ENCODE measurements around the gene MAML3. TPM values are rescaled to one million over a fixed set of nuclear protein-coding genes. Genes with fewer than 3 reads are reported as not detected.

MAML3 gene
- total RNA-seq, 1 donor from 2014 or later = 8.1 TPM

DNA sequence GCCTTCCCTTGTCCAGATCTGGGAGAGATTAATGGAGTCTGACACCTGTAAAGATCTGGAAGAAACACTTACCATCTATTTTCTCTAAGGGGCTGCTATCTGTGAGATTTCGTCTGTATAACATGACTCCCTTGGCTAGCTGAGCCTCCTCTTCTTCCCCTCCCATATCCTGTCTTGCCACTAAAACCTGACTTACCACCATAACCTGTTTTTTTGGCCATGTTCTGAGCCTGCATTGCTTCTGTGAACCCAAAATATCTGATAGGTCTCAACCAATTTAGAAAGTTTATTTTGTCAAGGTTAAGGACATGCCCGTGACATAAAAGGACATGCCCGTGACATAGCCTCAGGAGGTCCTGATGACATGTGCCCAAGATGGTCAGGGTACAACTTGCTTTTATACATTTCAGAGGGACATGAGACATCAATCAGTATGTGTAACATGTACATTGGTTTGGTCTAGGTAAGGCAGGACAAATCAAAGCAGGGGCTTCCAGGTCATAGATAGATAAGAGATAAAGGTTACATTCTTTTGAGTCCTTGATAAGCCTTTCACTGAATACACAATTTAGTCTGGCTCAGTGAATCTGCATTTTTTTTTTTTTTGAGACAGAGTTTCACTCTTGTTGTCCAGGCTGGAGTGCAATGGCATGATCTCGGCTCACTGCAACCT, 476.9 kb downstream of the MAML3 start:
- no peaks in the 10 kb centered on the region for H4K20me1 ChIP-seq (ENCODE audit: insufficient read depth, low read length)
- no peak overlapping the region for H3K4me2 ChIP-seq (ENCODE audit: low read length)
- Mint-ChIP-seq H3K27ac (ENCODE audit: unreplicated experiment) (no peak overlapping the region), H3K9me3 (ENCODE audit: unreplicated experiment) (peaks cover 5% of the 10 kb centered on the region), H3K4me1 (ENCODE audit: low read depth, unreplicated experiment) (no peaks in the 10 kb centered on the region), H3K36me3 (ENCODE audit: low read depth, unreplicated experiment) (peaks cover 9% of the 10 kb centered on the region), H3K4me3 (ENCODE audit: unreplicated experiment) (no peak overlapping the region), H3K27me3 (ENCODE audit: low read depth, unreplicated experiment) (no peaks in the 10 kb centered on the region)
- FAIRE-seq = no peak
- no peak overlapping the region for H3K9ac ChIP-seq (ENCODE audit: low read length)
- H3K9me3 ChIP-seq (ENCODE audit: insufficient read depth, low read depth, low read length) = no peaks in the 10 kb centered on the region
- no peaks in the 10 kb centered on the region for H3K4me1 ChIP-seq (ENCODE audit: insufficient read depth, low read length)
- no peak overlapping the region for H2AFZ ChIP-seq (ENCODE audit: low read depth, low read length)
- H3K79me2 ChIP-seq (ENCODE audit: insufficient read depth, low read length) = no peaks in the 10 kb centered on the region
- no peaks in the 10 kb centered on the region for H3K27me3 ChIP-seq (ENCODE audit: insufficient read depth, low read length)
- H3K36me3 ChIP-seq (ENCODE audit: insufficient read depth, low read length) = no peaks in the 10 kb centered on the region
- H3K4me3 ChIP-seq (ENCODE audit: insufficient read depth, low read depth, low read length) = no peak overlapping the region
- TF ChIP-seq EZH2 (IDR thresholded peaks at IDR 0.05; ENCODE audit: insufficient read depth, low read length) = no peak
- TF ChIP-seq, protein P1, sequence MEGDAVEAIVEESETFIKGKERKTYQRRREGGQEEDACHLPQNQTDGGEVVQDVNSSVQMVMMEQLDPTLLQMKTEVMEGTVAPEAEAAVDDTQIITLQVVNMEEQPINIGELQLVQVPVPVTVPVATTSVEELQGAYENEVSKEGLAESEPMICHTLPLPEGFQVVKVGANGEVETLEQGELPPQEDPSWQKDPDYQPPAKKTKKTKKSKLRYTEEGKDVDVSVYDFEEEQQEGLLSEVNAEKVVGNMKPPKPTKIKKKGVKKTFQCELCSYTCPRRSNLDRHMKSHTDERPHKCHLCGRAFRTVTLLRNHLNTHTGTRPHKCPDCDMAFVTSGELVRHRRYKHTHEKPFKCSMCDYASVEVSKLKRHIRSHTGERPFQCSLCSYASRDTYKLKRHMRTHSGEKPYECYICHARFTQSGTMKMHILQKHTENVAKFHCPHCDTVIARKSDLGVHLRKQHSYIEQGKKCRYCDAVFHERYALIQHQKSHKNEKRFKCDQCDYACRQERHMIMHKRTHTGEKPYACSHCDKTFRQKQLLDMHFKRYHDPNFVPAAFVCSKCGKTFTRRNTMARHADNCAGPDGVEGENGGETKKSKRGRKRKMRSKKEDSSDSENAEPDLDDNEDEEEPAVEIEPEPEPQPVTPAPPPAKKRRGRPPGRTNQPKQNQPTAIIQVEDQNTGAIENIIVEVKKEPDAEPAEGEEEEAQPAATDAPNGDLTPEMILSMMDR (IDR thresholded peaks at IDR 0.05; ENCODE audit: insufficient read depth, low read depth, low read length) = no peak
- no peak overlapping the region for H3K27ac ChIP-seq (ENCODE audit: low read depth, low read length)
- no peak for DNase-seq (ENCODE audit: low read depth)

DNA sequence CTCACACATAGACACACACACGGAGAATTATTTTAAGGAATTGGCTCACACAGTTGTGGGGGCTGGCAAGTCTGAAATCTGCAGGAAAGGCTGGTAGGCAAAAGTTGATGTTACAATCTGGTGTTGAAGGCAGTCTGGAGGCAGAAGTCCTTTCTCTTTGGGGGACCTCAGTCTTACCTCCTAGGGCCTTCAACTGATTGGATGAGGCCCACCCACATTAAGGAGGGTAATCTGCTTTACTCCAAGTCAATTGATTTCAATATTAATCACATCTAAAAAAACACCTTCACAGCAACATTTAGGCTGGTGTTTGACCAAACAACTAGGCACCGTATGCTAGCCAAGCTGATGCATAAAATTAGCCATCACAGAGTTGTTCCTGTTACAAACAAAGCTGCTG, 477.6 kb downstream of the MAML3 start:
- Mint-ChIP-seq H3K4me3 (ENCODE audit: unreplicated experiment) (no peak overlapping the region), H3K27ac (ENCODE audit: unreplicated experiment) (no peak overlapping the region), H3K9me3 (ENCODE audit: unreplicated experiment) (peaks cover 5% of the 10 kb centered on the region), H3K4me1 (ENCODE audit: low read depth, unreplicated experiment) (no peaks in the 10 kb centered on the region), H3K36me3 (ENCODE audit: low read depth, unreplicated experiment) (peaks cover 9% of the 10 kb centered on the region), H3K27me3 (ENCODE audit: low read depth, unreplicated experiment) (no peaks in the 10 kb centered on the region)
- FAIRE-seq (no peak), DNase-seq (ENCODE audit: low read depth) (no peak)
- H3K9ac ChIP-seq (ENCODE audit: low read length) = no peak overlapping the region
- H4K20me1 ChIP-seq (ENCODE audit: insufficient read depth, low read length) = no peaks in the 10 kb centered on the region
- no peak overlapping the region for H3K27ac ChIP-seq (ENCODE audit: low read depth, low read length)
- no peaks in the 10 kb centered on the region for H3K27me3 ChIP-seq (ENCODE audit: insufficient read depth, low read length)
- no peak overlapping the region for H2AFZ ChIP-seq (ENCODE audit: low read depth, low read length)
- no peak for TF ChIP-seq EZH2 (IDR thresholded peaks at IDR 0.05; ENCODE audit: insufficient read depth, low read length)
- TF ChIP-seq, protein P1 (IDR thresholded peaks at IDR 0.05; ENCODE audit: insufficient read depth, low read depth, low read length) = no peak
- no peak overlapping the region for H3K4me3 ChIP-seq (ENCODE audit: insufficient read depth, low read depth, low read length)
- H3K36me3 ChIP-seq (ENCODE audit: insufficient read depth, low read length) = no peaks in the 10 kb centered on the region
- H3K4me2 ChIP-seq (ENCODE audit: low read length) = no peak overlapping the region
- H3K79me2 ChIP-seq (ENCODE audit: insufficient read depth, low read length) = no peaks in the 10 kb centered on the region
- no peaks in the 10 kb centered on the region for H3K9me3 ChIP-seq (ENCODE audit: insufficient read depth, low read depth, low read length)
- H3K4me1 ChIP-seq (ENCODE audit: insufficient read depth, low read length) = no peaks in the 10 kb centered on the region

DNA sequence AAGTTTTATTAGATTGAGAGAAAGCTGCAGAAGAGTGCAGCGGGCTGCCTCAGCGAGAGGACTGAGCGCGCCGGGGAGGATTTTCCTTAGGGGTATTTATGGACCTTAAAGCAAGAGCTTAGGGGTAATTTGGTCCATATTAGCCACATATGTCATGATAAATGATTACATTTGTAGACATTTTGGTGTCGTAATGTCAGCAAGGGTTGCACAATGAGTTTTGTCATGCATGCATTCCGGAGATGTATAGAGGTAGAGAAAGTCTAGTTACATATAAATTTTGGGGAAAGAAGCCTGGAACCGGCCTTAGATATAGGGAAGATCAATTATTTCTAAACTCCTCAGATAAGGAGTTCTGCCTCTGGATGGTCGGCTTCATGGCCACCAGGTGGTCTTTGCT, 478.3 kb downstream of the MAML3 start:
- DNase-seq (ENCODE audit: low read depth) (no peak), FAIRE-seq (no peak)
- H3K9me3 ChIP-seq (ENCODE audit: insufficient read depth, low read depth, low read length) = no peaks in the 10 kb centered on the region
- peaks cover 9% of the 10 kb centered on the region for H3K36me3 Mint-ChIP-seq (ENCODE audit: low read depth, unreplicated experiment)
- no peak overlapping the region for H3K4me3 ChIP-seq (ENCODE audit: insufficient read depth, low read depth, low read length)
- no peak overlapping the region for H2AFZ ChIP-seq (ENCODE audit: low read depth, low read length)
- TF ChIP-seq, protein P1 (IDR thresholded peaks at IDR 0.05; ENCODE audit: insufficient read depth, low read depth, low read length) = no peak
- no peak for TF ChIP-seq EZH2 (IDR thresholded peaks at IDR 0.05; ENCODE audit: insufficient read depth, low read length)
- no peaks in the 10 kb centered on the region for H3K4me1 ChIP-seq (ENCODE audit: insufficient read depth, low read length)
- no peaks in the 10 kb centered on the region for H3K27me3 ChIP-seq (ENCODE audit: insufficient read depth, low read length)
- no peaks in the 10 kb centered on the region for H3K4me1 Mint-ChIP-seq (ENCODE audit: low read depth, unreplicated experiment)
- peaks cover 3% of the 10 kb centered on the region for H3K79me2 ChIP-seq (ENCODE audit: insufficient read depth, low read length)
- no peaks in the 10 kb centered on the region for H3K27me3 Mint-ChIP-seq (ENCODE audit: low read depth, unreplicated experiment)
- no peak overlapping the region for H3K4me3 Mint-ChIP-seq (ENCODE audit: unreplicated experiment)
- H4K20me1 ChIP-seq (ENCODE audit: insufficient read depth, low read length) = no peaks in the 10 kb centered on the region
- H3K4me2 ChIP-seq (ENCODE audit: low read length) = no peak overlapping the region
- H3K9me3 Mint-ChIP-seq (ENCODE audit: unreplicated experiment) = peaks cover 5% of the 10 kb centered on the region
- no peak overlapping the region for H3K9ac ChIP-seq (ENCODE audit: low read length)
- no peak overlapping the region for H3K27ac ChIP-seq (ENCODE audit: low read depth, low read length)
- no peaks in the 10 kb centered on the region for H3K36me3 ChIP-seq (ENCODE audit: insufficient read depth, low read length)
- H3K27ac Mint-ChIP-seq (ENCODE audit: unreplicated experiment) = no peak overlapping the region

All from astrocyte (in vitro differentiated cells and primary cell).